Anterior cingulate cortex (tissue), 58 donors: ENCODE results near the gene PPP1R1C.
A peak's percentile ranks its signal among the peaks of the same experiment; 100 is the strongest.
"Not testable (repeated sequence)": the region's sequence is repeated elsewhere in the genome, so short reads cannot be mapped to it uniquely, and the experiment has no call there.

Source experiments
- DNase-seq, 58 donors: peaks; one replicate each; lab custom pipeline; 2025; lab: John Stamatoyannopoulos, UW

PPP1R1C gene, protein sequence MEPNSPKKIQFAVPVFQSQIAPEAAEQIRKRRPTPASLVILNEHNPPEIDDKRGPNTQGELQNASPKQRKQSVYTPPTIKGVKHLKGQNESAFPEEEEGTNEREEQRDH

DNA sequence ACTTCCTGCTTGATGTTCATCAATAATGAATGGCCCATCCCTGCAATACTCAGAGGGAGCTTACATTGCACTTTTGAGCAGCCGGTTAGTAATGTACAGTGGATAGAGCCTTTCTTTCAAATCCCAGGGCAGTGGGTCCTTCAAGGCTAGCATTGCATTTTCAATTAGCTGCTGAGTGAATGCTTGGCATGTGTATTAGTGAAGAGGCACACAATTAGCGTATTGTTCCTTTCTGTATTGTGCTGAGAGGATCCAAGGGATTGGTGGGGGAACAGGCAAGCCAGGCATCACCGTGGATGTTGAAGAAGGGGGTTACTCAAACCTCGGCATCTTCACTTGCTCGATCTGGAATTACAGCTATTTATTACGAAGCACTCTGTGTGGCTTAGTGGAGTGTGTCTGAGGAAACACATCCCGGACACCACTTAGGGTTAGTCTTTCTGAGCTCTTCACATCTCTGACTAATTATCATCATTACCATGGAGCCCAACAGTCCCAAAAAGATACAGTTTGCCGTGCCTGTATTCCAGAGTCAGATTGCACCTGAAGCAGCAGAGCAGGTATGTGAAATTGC is at the start of gene PPP1R1C:
PPP1R1C (plus strand) TSS at position 222 of the 574 bp plus-strand sequence; CDS start at position 480, 258 bp downstream.
- peak in 8 of 58 donors; percentile 6 to 37 (median 14) for DNase-seq

DNA sequence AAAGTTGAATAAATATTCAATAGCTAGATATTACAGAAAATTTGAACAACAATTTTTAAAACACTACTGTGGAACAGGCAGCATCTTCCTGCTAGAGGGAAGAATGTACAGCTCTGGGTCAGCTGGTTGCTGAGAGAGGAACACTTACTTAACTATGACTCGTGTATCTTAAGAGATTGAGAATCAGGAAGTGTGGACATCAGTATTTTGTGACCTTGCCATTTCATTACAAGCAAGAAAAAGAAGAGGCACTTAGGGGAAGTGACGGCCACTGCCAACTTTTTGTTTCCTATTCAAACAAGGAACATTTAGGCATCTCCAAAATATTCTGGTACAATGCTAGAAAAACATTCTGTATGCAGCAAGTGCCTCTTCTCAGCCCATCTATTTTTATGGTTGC is 48.2 kb upstream of the PPP1R1C start:
- peak in 3 of 58 donors; percentile 1 to 32 (median 5) for DNase-seq

DNA sequence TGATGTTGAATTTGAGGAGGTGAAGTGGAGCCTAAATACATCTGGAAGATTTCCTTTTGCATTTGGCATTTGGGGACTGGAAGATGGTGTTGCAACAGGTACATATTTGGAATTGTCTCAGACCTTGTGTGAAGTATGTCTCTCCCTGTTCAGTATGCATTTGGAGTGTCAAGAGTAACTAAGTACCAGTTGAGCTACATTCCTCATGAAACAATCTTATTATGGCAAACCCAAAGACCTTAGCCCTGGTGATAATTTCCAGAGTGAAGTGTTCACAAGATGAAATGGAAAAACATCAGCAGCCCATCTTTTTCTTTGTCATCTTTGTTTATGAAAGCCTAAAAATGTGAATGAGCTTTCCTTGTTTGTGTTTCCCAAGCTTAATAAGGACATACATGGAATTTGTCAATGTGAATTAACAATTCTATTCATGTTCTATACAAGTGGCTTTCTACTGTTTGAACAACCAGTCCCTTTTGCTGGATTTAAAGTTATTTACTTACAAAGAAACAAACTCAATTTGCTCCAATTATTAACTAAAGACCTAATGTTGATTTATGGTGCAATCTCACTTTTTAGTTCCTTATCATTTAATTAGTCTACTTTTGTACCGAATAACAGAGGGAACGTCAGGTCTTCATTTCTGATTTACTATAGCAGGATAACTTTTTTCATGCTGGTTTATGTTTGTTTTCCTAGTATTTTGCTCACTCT is 42.1 kb upstream of the PPP1R1C start:
- no peak for DNase-seq

DNA sequence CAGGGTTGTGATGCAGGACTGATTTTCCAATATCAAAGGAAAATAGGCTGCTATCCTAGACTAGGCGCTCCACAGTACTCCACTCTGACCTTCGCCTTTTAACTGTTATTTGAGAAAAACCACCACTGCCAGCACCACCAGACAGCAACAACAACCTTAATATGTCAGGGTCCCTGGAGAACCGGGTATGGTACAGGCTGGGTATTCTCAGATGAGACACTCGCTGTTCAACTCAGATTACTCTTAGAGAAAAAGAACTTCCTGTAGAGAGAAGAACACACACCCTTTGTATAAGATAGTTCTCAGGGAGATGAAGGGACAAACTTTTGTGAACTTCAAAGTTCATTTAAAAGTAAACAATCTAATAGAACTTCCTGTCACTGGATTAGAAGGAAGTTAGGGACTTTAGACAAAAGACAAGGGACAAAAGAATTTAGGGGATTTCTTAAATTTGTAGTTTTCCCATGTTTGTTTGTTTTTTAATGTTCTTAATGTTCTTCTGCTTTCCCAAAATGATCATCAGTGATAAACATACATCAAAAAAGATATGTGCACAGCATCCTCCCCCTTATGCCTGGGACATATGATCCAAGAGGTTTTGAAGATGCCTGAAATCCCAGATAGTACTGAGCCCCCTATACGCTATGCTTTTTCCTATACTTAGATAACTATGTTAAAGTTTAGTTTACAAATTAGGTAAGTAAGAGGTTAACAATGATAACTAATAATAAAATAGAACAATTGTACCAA is 41.3 kb upstream of the PPP1R1C start:
- no peak for DNase-seq

DNA sequence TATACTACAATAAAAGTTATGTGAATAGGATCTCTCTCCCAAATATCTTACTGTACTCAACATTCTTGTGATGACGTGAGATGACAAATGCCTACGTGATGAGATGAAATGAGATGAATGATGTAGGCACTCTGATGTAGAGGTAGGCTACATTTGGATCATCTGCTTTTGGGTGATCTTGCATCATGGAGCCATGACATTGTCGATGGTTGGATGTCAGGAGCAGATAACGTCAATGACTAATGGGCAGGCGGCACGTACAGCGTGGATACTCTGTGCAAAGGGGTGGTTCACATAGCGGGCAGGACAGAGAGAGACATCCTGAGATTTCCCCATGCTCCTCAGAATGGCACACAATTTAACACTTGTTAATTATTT is 40.8 kb upstream of the PPP1R1C start:
- no peak for DNase-seq

DNA sequence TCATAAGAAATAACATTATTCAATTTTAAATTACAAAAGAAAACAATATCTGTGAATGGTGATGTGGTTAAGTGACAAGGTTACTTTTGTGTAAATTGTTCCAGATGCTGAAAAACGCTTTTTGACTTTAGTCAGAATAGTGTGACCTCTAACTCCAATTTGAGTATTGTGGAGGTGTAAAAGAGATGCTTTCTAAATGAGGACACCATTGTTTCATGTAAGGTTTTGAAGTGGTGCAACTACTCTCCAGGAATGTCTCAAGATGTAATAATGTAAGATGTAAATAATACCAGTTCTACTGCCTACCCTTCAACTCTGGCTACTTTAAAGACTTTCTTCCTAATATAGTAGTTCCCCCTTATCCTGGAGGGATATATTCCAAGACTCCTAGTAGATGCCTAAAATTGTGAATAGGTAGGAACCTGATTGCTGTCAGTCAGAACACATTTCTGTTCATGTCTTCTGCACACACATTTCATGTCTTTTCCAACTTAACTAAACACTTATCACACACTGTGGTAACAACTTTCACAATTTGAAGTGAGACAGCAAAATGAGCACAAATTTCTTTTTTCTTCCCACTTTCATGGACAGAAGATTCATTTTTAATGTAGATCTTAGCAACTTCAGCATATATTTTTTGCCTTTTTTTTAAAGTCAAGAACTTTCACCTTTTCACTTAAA is 39.1 kb upstream of the PPP1R1C start:
- no peak for DNase-seq

DNA sequence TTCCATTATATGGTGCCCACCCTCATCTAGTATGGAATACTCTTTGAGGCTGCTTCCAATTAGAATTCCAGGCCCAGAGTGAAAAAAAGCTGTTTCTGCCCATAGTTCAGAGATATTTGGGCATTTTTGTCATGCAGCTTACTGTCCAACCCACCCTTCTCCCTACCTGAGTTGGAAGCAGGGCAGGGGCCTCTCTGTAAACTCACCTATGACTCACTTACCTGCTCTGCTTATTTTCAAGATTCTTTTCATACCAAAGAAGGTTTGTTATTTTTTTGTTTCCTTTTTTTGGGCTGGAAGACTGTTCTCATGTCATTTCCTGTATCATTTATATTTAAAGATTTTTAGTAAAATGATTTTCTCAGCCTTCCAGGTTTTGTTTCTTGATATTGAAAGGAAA is 38.4 kb upstream of the PPP1R1C start:
- no peak for DNase-seq

DNA sequence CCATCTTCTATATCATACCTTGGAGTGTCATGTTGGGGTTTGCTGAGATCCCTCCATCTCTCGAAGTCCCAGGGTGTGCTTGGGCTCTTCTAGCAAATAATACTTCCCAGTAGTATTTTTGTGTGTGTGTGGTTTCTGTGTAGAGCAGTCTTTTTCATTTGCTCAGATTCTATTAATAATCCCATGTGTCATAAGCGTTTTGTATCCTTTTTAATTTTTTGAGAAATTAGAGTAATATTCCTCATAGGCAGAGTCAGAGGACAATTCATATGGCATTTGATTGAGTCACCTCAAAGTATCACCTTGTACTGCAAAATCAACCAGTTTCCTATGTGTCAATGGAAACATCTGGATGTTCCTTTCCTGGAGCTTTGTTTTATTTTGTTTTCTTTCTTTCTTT is 37.4 kb upstream of the PPP1R1C start:
- no peak for DNase-seq

DNA sequence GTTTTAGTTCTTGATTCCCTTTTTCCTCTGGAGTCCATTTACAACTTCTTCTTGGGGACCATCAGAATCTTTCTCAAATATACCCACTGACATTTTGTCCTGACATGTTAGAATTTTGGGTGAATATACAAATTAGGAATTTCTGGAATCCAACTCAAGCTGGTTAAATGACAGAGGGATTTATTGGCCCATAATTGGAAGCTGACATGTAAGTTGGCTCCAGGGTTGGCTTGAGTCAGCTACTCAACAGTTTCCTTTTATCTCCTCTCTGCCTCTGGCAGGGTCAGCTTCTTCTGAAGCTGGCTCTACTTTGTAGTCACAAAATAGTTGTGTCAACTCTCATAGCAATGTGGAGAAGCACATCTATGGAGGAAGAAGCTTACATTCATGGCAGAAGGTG is 36.6 kb upstream of the PPP1R1C start:
- no peak for DNase-seq

DNA sequence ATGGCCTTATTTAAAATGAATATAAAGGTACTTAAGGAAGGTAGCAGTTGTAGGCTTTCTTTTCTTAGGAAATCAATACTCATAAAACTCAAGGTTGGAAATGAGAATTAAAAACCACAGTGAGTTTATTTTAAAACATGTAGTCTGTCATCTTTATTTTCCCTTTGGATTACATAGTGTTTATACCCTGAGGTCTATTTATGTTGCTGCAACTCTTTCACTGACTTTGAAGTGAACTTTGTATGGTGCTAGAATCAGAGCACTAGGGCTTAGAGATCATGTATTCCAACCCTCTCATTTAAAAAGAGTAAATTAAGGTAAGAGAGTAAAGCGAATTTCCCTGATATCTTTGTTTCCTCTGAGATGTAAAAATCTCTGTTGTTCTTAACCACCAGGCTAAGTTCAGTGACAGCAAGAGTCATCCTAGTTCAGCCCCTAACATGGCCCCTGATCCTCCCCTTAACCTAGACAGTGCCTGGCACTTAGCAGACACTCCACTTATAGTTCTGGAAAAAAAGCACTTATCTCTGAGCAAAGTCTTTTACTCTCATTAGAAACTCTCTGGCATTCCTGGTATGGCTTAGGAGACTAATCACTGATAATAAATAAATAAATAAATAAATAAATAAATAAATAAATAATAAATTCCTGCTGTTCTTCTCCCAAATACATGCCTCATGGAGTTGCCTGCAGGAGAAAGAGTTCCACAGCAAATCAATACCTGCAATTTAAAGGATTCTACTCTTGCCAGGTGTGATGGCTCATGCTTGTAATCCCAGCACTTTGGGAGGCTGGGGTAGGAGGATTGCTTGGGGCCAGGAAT is 33.0 kb upstream of the PPP1R1C start:
- DNase-seq: no peak

DNA sequence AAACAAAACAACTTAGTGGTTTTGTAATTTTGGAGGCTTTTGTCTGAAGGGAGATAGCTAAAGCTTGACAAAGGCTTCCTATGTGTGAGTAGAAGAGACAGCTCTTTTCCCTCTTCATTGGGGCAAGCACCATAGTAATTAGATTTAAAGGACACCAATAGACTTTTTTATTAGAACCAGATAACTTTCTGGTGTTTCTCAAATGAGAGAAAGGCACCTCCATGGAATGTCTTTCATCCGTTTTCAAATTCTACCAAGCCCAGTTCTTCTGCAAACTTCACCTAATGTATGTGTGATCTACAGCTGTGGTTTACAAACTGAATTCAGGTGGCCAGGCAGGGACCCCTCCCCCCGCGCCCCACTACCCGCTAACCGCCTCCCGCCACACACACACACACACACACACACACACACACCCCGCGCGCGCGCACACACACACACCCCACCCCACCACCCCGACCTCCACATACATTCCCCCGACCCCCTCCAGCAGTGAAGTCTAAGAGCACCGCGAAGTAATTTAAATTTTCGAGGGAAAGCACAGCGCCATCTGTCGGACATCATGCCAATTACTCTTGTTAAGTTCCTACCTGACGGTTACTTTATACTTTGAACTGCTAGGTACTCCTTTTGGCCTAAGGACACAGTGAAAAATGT is 31.6 kb upstream of the PPP1R1C start:
- peak in 18 of 58 donors; percentile 2 to 54 (median 14) for DNase-seq

DNA sequence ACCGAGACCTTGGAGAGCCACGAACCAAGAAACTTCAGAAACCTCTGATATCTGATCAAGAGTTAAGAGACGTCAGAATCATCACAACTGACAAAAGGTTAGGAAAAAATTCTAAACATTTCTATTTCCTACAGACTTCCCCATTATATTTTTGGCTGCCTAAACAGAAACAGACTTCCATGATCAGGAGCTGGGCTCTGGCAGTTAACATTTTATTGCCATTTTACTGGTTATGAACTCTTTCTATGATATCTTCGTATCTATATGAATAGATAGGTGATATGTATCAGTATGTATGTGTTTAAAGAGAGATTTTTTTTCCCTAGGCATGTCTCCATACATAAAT is 31.1 kb upstream of the PPP1R1C start:
- no peak for DNase-seq

DNA sequence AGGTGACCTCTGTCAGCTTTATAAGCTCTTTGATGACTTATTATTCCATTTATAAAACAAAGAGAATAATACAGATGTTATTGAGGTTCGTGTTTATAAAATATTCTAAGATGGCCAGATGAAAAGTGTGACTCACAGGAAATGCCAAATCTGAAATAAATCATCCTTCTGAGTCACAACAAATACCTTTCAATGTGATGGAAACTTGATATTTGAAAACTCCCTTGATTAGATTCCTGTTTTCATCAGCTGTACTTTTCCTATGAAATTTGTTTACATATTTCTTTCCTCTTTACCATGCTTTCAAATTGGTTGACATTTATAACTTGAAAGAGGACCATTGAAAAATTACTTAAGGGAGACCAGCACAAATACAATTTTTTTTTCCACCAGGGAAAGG is 30.6 kb upstream of the PPP1R1C start:
- no peak for DNase-seq

DNA sequence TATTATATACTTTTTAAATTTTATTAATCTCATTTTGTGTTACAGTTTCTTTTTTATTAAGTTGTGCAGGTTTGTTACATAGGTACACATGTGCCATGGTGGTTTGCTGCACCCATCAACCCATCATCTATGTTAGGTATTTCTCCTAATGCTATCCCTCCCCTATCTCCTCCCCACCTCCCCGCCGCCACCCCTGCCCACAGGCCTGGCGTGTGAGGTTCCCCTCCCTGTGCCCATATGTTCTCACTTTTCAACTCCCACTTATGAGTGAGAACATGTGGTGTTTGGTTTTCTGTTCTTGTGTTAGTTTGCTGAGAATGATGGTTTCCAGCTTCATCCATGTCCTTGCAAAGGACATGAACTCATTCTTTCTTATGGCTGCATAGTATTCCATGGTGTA is 29.8 kb upstream of the PPP1R1C start:
- not testable (repeated sequence) for DNase-seq

DNA sequence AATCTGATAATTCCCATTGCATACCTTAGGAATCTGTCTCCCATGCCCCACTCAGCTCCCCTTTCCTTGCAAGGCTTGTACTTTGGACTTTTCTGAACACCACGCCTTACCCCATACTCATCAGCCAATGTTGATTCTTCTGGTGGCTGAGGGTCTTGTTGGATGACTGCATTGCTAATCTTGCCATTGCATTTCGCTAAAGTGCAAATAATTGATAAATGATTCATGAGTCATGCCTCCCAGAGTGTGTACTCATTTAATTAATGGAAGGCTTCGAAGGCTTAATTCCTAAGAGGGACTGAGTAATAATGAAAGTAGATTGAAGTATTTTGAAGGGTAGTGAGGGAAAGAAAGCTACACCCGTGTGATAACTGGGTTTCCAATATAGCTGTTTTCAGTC is 28.0 kb upstream of the PPP1R1C start:
- no peak for DNase-seq

DNA sequence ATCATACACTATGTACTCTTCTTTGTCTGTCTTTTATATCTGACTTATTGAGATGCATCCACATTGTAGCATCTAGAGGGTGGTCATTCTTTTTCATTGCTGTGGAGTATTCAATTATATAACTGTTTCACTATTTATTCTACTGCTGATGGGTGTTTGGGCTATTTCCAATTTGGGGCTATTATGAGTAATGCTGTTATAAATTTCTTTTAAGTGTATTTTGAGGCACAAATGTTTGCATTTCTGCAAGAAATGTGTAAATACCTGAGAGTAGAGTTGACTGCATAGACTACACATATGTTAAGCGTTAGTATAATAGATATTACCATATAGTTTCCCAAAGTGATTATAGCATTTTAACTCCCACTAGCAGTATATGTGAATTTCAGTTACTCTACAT is 26.9 kb upstream of the PPP1R1C start:
- no peak for DNase-seq

DNA sequence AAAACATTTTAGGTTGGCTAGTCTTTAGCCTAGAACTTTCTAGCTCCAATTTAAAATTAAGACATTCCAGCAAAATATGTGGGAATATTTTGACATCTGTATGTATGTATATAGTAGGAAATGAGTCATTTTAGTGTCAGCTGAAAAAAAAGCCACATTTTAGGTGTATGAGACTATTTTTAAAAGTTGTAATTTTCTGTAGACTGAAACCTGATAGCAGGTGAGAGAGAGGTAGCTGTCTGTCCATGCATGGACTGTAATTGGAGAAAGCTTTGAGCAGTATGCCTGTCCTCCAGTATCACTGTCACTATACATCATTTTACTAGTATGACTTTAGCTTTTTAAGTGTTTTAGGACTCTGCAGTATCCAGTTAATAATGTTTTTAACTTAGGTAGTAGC is 26.1 kb upstream of the PPP1R1C start:
- DNase-seq: no peak

DNA sequence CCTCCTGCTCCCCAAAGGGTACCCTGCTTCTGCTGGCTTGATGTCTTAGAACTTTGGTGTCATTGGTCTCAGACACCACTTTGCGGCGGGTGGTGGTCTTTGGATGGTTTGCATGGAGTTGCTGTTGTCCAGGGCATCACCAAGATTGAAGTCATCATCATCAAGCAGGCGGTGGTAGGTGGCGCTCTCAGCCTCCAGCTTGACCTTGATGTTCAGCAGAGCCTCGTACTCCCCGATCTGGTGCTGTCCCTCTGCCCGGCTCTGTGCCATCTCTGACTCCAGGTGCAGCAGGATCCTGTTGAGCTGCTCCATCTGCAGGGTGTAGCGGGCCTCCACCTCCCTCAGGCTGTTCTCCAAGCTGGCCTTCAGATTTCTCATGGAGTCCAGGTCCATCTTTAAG is 24.5 kb upstream of the PPP1R1C start:
- DNase-seq: not testable (repeated sequence)

DNA sequence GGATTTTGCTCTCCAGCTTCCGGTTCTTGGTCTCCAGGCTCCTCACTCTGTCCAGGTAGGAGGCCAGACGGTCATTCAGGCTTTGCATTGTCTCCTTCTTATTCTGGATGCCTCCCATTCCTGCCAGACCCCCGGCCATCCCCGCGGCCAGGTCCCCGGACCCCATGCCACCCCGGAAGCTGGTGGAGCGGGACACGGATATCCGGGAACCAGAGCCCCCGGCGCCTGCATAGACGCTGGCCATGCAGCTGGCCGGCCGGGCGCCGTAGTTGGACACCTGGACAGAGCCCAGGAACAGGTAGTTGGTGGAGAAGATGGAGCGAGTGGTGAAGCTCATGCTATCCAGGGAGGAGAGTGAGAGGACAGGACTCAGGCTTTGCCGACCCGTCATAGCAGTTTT is 23.5 kb upstream of the PPP1R1C start:
- no peak for DNase-seq
